IPS-NIHi11 (cell line): Measurements from ENCODE around the gene SPATC1L.

ENCODE experiments used
- DNase-seq: peaks from one replicate; pipeline ENCODE4 v3.0.0; 2012; ENCODE audit warnings: mixed read lengths, low spot score

The SPATC1L gene

DNA sequence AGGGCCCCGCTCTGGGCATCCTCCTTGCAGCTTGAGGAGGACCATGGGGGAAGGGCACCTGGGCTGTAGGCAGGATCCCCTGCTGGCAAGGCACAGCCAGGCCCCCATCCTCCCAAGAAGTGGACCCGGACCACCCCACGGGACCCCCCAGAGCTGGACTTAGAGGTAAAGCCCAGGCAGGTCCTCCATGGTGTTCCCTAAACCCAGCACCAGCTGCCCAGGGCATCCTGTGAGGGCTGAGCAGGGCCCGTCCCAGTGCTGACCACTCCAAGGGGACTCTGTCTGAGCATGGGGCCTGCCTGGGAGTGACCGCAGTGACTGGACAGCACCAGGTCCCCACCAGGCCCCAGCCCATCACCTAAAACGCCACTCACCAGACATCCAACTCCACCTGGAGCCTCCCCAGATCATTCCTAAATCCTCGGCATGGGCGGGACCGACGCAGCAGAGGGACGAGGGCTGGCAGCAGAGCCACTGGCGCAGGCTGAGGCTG is 65.1 kb downstream of the SPATC1L start:
- no peak for DNase-seq

DNA sequence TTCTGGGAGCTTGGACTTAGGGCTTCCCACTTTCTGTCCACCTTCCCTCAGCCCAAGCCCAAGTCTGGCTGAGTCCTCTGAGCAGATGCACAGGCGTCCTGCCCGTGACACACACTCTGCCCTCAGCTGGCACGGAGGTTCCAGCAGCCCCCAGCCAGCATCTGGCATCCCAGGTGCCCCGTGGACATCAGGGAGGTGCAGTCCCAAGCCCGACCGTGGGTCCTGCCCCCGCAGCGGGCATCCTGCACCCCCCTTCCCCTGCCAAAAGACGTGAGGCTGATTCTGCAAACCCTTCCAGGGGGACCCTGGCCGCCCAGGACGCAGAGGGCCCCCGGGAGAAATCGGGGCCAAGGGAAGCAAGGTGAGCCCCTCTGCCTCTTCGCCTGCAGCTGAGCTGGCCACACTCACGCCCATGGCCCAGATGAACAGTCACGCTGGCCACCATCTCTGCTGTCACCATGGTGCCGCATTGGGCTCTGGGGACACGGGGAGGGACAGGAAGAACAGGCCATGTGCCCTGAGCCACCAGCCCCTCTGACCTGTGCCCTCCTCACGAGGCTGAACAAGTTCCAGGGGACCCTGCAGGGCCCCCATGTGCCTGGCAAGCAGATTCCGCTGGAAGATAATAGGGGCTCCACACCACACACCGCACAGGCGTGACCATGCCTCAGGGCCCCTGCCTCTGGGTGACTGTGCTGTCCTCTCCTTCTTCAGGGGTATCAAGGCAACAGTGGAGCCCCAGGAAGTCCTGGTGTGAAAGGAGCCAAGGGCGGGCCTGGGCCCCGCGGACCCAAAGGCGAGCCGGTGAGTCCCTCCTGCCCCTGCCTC is 65.7 kb downstream of the SPATC1L start:
- peak; percentile 20 for DNase-seq

DNA sequence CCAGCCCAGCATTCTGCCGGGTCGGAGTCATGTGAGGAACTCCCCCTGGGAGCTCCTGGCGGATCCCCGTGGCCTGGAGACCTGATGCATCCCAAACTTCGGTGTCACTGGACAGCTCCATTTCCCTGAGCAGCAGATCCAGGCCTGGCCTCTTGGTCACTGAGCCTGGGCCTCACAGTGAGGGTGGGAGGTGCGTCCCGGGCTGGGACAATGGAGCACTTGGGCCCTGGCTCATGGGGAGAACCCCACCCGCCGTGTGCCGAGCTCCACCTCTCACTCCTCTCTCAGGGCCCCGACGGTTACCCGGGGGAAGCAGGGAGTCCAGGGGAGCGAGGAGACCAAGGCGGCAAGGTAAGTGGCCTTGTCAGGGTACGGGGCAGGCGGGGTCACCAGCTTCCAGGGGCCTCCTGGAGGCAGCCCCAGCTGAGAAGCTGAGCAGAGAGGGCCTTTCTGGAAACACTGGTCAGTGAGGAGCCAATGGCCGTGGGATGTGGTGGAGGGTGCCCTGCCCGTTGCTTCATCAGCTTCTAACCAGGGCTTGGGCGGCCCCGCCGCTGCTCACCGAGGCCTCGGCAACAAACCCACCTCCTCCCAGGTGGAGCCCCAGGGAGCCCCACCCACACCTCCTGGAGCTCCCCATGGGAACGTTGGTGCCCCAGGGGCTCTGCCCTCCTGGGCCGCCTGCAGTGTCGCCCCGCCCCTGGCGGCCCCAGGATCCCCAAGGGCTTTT is 66.5 kb downstream of the SPATC1L start:
- DNase-seq: peak; percentile 18

DNA sequence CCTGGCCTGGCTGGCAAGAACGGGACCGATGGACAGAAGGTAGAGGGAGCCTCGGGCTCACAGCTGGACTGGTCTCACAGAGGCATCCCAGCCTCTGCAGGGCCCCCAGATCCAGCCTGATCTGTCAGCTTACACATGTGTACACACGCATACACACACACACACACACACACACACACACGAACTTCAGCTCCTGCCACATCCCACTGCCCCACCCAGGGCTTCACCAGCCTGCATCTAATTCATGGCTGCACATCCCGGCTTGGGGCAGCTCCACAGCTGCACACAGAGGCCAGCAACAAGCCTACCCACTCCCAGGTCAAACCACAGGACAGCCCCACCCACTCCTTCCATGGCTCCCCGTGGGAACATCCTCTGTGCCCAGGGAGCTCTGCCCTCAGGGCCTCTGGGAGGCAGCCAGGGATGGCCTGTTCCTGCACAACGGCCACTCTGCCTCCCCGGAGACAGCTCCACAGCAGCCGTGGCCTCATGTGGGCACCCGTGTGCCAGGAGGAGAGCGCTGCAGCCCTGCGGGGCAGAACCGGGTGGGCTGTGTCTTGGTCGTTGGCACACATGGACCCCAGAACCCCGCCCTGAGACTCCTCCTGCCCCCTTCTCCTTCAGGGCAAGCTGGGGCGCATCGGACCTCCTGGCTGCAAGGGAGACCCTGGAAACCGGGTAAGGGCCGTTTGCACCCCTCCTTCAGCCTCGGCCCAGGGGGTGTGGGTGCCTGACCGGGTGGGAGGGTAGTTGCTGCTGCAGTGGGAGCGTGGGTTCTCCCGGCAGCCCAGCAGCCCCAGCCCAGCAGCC is 67.3 kb downstream of the SPATC1L start:
- DNase-seq: peak; percentile 13

DNA sequence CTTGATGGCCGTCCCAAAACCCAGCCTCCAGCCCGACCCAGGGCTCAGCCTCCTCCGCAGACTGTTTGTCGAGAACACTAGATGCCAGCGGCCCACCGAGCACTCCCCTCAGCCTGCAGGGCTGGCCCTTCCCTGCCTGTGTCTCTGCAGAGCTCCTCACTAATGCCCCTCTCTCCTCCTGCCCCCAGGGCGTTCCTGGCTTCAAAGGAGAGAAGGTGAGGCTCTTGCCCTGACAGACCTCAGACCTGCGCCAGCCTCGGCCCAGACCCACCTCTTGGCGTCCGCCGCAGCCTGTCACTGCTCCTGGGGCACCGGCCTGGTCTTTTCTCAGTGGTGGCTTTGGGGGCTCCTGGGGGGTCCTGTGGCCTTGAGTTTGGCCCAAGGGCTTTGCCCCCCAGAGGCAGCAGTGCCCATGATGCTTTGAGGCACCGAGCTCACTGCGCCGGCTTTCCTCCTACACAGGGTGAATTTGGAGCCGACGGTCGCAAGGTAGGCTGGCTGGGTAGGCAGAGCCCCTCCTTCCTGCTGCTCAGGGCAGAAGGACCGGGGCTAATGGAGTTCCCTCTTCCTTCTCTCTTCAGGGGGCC is 68.0 kb downstream of the SPATC1L start:
- peak; percentile 26 for DNase-seq

DNA sequence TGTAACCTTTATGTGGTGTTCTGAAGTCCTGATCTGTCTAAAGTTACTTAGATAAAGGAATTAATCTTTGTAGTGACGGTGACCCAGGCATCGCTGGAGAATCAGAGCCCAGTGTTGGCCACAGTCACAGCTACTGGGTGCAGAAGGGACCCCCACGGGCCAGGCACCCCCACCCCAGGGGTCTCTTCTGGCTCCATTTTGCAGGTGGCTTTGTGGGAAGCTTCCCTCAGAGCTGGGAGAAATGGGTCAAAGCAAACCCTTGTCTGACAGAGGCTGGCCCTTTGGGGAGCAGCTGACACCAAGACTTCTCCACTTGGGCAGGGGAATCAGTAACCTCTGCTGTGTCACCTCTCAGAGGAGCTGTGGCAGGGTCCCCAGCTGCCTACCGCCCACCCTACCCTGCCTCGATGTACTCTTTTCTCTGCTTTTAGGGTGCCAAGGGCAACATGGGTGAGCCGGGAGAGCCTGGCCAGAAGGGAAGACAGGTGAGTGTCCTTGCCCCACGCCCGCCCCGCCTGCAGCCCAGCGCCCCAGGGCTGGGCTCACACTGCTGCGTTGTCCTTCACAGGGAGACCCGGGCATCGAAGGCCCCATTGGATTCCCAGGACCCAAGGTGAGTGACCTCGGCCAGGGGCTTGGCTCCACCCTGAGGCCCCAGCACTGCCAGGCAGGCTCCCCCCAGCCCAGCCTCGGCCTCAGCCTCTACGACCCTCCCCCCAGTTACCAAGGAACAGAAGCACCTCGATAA is 68.6 kb downstream of the SPATC1L start:
- DNase-seq: no peak

DNA sequence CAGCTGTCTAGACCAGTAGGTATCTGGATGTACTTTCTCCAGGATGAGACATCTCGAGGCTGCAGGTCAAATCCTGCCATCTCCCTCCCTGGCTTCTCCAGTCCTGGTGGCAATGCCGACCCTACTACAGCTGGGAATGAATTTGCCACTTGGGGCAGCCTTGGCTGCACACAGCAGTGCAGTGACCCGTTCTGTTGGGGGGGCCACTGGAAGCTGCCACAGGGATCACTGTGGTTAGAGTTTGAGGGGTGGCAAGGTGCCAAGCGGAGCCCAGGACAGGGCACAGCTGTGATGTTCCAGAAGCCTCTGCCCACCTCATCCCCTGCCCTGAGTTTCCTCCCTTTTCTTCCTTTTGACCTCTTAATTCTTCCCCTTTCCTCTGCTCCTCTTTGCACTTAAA is 69.3 kb downstream of the SPATC1L start:
- DNase-seq: no peak

DNA sequence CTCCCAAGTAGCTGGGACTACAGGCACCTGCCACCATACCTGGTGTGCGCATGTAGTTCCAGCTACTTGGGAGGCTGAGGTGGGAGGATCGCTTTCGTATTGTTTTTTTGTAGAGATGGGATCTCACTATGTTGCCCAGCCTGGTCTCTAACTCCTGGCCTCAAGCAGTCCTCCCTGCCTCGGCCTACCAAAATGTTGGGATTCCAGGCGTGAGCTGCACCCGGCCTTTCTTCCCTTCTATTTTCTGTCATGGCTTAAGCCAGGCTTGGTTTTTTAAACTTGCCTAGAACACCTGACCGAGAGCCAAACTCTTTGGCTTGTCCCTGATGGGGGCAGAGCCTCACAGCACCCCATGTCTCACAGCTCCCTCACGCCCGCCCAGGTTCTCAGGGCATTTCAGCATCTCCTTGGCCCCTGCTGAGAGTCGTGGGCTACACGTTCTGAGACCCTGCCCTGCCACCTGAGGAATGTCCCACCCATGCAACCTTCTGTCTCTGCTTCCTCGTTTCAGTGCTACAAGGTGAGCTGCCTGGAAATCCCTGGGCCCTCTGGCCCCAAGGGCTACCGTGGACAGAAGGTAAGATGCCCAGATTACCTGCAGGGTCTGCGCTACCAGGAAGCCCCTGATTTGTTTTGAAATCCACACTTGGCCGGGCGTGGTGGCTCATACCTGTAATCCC is 70.6 kb downstream of the SPATC1L start:
- DNase-seq: no peak

DNA sequence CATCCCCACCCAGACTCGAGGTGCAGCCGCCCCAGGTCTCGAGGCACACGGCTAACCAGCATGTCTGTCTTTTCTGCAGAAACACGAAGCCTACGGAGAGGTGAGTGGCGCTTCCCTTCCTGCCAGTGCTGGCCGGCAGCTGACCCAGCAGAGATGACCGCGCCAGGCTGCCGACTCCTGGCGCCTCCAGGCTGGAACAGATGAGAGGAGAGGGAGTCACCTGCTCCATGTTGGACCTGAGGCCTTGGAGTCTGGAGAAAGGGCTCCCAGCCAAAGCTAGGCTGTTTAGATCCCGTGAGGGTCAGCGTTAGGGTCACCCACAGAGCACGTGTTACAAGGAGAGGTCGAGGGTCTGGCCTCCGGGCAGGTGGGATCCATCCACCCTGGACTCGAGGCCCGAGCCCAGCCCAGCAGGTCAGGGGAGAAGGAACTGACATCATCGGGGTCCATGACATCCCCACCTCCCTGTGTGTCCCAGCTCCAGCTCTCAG is 71.5 kb downstream of the SPATC1L start:
- DNase-seq: no peak

DNA sequence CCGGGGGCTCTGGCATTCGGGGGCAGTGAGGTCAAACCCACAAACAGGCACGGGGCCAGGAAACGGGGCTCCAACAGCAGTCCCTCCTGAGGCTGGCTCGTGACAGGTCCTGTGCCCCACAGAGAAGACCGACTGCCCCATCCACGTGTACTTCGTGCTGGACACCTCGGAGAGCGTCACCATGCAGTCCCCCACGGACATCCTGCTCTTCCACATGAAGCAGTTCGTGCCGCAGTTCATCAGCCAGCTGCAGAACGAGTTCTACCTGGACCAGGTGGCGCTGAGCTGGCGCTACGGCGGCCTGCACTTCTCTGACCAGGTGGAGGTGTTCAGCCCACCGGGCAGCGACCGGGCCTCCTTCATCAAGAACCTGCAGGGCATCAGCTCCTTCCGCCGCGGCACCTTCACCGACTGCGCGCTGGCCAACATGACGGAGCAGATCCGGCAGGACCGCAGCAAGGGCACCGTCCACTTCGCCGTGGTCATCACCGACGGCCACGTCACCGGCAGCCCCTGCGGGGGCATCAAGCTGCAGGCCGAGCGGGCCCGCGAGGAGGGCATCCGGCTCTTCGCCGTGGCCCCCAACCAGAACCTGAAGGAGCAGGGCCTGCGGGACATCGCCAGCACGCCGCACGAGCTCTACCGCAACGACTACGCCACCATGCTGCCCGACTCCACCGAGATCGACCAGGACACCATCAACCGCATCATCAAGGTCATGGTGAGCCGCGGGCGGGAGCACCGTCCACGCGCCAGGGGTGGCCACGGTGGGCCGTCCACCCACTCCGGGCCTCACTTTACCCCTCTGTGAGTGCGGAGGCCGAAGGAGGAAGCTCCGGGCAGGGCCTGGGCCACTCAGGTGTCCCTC is 72.2 kb downstream of the SPATC1L start:
- no peak for DNase-seq

DNA sequence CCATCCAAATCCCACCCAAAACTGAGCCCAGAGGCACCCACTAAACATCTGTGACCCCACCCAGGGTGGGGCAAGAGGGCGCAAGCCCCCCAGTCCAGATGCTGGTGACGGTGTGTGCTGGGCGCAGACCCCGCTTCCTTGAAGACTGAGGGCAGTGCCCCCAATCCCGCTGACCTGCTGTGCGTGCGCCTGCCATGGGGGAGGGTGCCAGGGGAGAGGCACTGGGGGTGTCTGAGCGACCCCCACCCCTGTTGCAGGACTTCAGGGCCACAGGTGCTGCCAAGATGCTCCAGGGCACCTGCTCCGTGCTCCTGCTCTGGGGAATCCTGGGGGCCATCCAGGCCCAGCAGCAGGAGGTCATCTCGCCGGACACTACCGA is 73.1 kb downstream of the SPATC1L start:
- DNase-seq: no peak
